ENCODE results near the gene AMIGO3.

- TF ChIP-seq CTCF (conservative IDR thresholded peaks at IDR 0.05) (no peak), EZH2 (IDR thresholded peaks at IDR 0.05; ENCODE audit: low read depth) (no peak)
Observed at GRCh38 chr3:49732597-49732996, 13.1 kb upstream of the AMIGO3 start.
